Measurements from ENCODE around the gene CYTH3. TPM values are rescaled to one million over a fixed set of nuclear protein-coding genes. Genes with fewer than 3 reads are reported as not detected.

Gene CYTH3
- total and polyA plus RNA-seq, 9 of the 15 experiments (the other 6 are each of a cell fraction or from before 2014, with no cell fraction given) = 0.25 to 15.2 (median 11.4) TPM

GRCh38 chr7:6272481-6273323 is at the start of gene CYTH3 (continued):
- TF ChIP-seq MYC (IDR thresholded peaks at IDR 0.05; ENCODE audit: low read depth, low read length) (no peak; the same call in 1 of the 2 replicates), MYC (CRISPR knock-in tag; IDR thresholded peaks at IDR 0.05; ENCODE audit: borderline replicate concordance, low read depth) (no peak), EGR1 (conservative IDR thresholded peaks at IDR 0.05) (no peak), ZFPM2 (CRISPR knock-in tag; IDR thresholded peaks at IDR 0.05) (no peak), ZNF766 (CRISPR knock-in tag; conservative IDR thresholded peaks at IDR 0.05) (0 out of 2 replicates have a peak, but pooled peaks have one; percentile 22), NFATC3 (IDR thresholded peaks at IDR 0.05) (no peak), ZNF586 (CRISPR knock-in tag; conservative IDR thresholded peaks at IDR 0.05) (no peak), ZNF717 (CRISPR knock-in tag; IDR thresholded peaks at IDR 0.05) (no peak), PATZ1 (CRISPR knock-in tag; IDR thresholded peaks at IDR 0.05; ENCODE audit: borderline replicate concordance) (no peak), NUFIP1 (IDR thresholded peaks at IDR 0.05; ENCODE audit: partially characterized antibody) (no peak), PCBP1 (IDR thresholded peaks at IDR 0.05; ENCODE audit: low read depth, low read length, poor library complexity, severe bottlenecking) (peak; percentile 27), ZNF699 (CRISPR knock-in tag; IDR thresholded peaks at IDR 0.05; ENCODE audit: insufficient replicate concordance) (no peak), ZFX (CRISPR knock-in tag; IDR thresholded peaks at IDR 0.05) (peak; percentile 88), PHF21A (IDR thresholded peaks at IDR 0.05; ENCODE audit: borderline replicate concordance, low read depth) (no peak), MNT (conservative IDR thresholded peaks at IDR 0.05) (0 out of 4 replicates have a peak, but pooled peaks of 1 of the 2 experiments have one; percentile 51), SFPQ (IDR thresholded peaks at IDR 0.05; ENCODE audit: low read depth, low read length) (no peak), CBX3 (IDR thresholded peaks at IDR 0.05; ENCODE audit: borderline replicate concordance in 1 of 2, low read length in 2 of 2) (no peak), SMAD4 (CRISPR knock-in tag; conservative IDR thresholded peaks at IDR 0.05) (peak; percentile 53; the same call in 1 of the 2 replicates)

Data from K562 (cell line).